Astrocyte of the spinal cord (primary cell): ENCODE data around the gene TOR1B.

Experiments used
- DNase-seq: peaks from one replicate; pipeline ENCODE4 v3.0.0; 2011; ENCODE audit warnings: low read depth, low spot score
- H3K4me3 ChIP-seq: 2 replicates; pipeline ENCODE4 v1.5.1; 2011; ENCODE audit warnings: low read depth, mild to moderate bottlenecking, low read length, moderate library complexity
- in situ Hi-C: cut with HindIII; loops from 2 replicates; pipeline ENCODE4 v1.10.0; 2017; ENCODE audit warnings: low sequenced_read_pairs
- TF ChIP-seq, protein P1 (sequence below): IDR thresholded peaks from 2 replicates; pipeline ENCODE4 v1.5.1; 2012; ENCODE audit warnings: low read depth, mild to moderate bottlenecking, low read length, inconsistent platforms

Gene TOR1B

GRCh38 chr9:129823542-129823934, 20.6 kb downstream of the TOR1B start:
- H3K4me3 ChIP-seq: peak overlapping the region; percentile 68
- DNase-seq: no peak
- in situ Hi-C loops: no loop called here
- TF ChIP-seq, protein P1, sequence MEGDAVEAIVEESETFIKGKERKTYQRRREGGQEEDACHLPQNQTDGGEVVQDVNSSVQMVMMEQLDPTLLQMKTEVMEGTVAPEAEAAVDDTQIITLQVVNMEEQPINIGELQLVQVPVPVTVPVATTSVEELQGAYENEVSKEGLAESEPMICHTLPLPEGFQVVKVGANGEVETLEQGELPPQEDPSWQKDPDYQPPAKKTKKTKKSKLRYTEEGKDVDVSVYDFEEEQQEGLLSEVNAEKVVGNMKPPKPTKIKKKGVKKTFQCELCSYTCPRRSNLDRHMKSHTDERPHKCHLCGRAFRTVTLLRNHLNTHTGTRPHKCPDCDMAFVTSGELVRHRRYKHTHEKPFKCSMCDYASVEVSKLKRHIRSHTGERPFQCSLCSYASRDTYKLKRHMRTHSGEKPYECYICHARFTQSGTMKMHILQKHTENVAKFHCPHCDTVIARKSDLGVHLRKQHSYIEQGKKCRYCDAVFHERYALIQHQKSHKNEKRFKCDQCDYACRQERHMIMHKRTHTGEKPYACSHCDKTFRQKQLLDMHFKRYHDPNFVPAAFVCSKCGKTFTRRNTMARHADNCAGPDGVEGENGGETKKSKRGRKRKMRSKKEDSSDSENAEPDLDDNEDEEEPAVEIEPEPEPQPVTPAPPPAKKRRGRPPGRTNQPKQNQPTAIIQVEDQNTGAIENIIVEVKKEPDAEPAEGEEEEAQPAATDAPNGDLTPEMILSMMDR: no peak

DNA sequence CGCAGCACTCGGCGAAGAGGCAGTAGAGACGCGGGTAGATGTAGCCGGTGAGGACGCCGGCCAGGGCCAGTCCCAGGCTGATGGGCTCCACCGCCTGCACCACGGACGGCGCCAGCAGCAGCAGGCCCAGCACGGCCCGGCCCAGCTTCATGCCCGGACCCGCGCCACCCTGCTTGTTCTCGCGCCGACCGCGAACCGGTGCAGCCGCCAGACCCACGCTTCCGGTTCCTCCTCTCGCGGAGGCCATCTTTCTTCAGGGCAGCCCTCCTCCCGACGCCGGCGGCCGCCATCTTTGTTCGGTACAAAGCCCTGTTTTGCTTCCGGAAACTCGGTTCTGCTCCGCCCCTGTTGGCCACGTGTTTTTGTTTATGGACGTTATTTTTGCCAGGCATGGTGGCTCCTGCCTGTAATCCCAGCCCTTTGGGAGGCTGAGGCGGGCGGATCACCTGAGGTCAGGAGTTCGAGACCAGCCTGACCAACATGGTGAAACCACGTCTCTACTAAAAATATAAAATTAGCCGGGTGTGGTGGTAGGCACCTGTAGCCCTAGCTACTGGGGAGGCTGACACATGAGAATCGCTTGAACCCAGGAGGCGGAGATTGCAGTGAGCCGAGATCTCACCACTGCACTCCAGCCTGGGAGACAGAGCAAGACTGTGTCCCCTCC, 21.1 kb downstream of the TOR1B start, which contains the start of gene TOR1A:
TOR1A (minus strand) TSS at position 202 of the 667 bp plus-strand sequence; CDS start at position 151, 51 bp downstream.
- peak within 1 kb of the TSS; percentile 68 for H3K4me3 ChIP-seq
- in situ Hi-C loops: no loop called here
- DNase-seq: peak; percentile 94
- TF ChIP-seq, protein P1: no peak

DNA sequence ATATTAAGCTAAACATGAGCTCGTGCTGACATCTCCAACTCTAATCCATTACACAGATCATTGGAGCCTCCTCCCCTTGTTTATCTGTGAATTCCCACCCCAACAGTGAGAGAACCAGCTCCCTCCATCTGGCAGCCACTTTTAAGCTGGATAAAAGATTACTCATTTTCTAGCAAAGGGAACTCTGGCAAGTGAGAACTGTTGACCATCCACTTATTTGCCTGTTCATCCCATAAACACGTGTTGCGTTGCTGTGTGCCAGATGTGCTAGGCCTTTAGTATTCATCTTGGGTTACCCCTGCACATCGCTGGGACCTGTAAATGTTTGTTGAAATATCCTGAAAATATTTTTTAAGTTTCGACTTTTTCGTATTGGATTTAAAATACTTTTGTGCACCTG, 23.4 kb downstream of the TOR1B start:
- in situ Hi-C loops: no loop called here
- no peak overlapping the region for H3K4me3 ChIP-seq
- TF ChIP-seq, protein P1: no peak
- no peak for DNase-seq

GRCh38 chr9:129826759-129827158, 23.8 kb downstream of the TOR1B start:
- in situ Hi-C loops: no loop called here
- no peak overlapping the region for H3K4me3 ChIP-seq
- TF ChIP-seq, protein P1: no peak
- DNase-seq: no peak

GRCh38 chr9:129828051-129828450, 25.1 kb downstream of the TOR1B start:
- no peak overlapping the region for H3K4me3 ChIP-seq
- in situ Hi-C loops: no loop called here
- TF ChIP-seq, protein P1: no peak
- DNase-seq: no peak

DNA sequence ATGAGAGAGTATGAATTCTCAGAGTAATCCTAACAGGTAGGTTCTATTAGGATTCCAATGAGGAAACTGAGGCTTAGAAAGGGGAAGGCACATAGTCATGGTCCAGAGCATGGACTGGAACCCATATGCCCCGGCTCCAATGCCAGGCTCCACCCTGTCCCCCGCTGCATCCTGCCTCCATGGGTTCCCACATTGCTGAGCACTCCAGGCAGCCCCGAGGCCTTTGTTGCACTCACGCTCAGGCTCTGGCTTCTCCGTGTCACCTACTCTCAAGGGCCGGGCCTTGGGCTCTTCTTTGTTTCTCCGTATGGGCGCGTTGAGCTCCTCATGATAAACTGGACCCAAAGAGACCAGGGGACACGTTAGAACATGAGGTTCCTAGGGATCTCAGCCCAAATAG, 26.0 kb downstream of the TOR1B start:
- in situ Hi-C loops: no loop called here
- TF ChIP-seq, protein P1: no peak
- no peak for DNase-seq
- H3K4me3 ChIP-seq: no peak overlapping the region
